D341Med (cell line): ENCODE data around the gene CD2AP.
"Not testable (repeated sequence)": the region's sequence is repeated elsewhere in the genome, so short reads cannot be mapped to it uniquely, and the experiment has no call there.

Source experiments
- DNase-seq: peaks from one replicate; pipeline ENCODE4 v3.0.0; 2012; ENCODE audit warnings: low spot score

CD2AP gene

DNA sequence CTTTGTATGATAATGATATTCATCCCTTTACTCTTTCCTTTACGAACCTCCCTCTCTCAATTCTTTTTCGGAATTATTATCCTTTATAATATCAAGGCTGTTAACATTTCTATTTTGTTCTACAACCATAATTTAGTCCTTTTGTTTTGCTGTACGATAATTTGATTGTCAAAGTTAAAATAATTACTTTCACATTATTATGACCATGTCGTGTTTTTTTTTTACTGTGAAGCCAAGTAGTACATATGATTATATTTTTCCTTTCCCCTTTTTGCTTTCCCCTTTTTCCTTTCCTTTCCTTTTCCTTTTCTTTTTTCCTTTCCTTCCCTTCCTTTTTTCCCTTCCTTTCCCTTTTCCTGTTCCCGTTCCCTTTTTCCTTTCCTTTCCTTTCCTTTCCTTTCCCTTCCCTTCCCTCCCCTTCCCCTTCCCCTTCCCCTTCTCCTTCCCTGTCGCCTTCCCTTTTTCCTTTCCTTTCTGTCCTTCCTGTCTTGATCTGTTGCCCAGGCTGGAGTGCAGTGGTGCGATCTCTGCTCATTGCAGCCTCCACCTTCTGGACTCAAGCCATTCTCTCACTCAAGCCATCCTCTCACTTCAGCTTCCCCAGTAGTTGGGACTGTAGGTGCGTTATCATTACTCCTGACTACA lies 19.5 kb downstream of the CD2AP start:
- DNase-seq, result no peak

DNA sequence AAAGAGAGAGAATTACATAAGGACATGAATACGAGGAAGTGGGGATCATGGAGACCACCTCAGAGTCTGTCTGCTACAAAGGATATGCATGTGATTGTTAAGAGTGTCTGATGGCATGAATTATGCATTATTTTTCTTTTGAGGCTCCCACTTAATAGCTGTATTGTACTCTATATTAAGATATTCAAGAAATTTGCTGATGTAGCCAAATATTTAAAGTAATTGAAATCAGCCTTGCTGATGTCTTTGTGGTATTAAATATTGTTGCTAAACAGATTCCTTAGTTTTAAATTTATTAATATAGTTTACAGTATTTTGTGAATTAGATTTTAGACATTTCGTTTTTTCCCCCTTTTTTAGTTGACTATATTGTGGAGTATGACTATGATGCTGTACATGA lies 25.3 kb downstream of the CD2AP start:
- no peak for DNase-seq

DNA sequence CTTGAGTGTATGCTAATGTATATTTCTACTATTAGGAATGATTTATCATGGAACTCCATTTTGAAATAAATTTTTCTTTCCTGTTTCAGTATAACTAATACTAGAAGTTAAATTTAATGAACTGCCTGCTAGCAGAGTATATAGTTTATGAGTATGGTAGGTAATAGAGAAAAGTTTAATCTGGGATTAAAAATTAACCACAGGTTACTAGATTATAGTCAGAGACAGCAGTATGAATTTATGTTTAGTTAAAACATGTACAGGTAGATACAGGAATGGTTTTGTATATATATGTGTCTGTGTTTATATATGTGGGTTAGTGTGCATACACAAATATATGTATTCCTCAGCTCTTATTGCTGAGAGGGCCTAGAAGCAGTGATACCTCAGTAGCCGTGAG lies 32.3 kb downstream of the CD2AP start:
- DNase-seq, result no peak

DNA sequence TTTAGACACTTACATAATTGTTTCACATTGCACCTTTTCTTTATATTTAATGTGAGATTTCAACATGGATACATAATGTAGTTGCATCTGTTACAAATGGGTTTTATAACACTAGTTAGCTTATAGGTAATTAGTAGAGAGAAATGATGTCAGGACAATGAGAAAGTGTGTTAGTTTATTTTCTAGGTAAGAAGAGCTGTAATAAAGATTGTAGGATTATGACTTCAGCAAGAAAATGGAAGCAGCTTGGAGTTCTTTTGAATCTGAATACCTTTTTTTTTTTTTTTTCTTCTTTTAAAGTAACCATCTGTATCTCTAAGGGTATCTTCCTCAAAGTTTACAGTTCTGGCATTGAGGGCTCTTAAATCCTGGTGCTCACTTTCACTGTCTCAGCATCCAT lies 35.3 kb downstream of the CD2AP start:
- no peak for DNase-seq

DNA sequence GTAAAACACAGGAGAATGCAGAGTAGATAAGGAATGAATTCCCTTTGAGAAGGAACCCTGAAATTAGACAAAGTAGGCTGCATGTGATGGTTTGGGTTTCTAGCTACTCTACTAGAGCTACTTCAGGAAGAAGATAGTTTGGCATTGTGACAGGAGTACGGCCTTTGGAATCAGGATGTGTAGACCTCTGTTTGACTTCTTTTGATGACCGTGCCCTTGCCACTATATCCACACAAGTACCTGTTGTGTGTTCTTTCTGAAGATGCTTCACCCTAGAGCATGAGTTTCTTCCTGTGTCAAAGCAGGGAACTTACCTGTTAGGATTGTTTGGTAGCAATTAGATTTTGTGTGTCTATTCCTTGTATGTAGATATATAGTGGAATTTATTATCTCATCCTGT lies 41.7 kb downstream of the CD2AP start:
- DNase-seq, result no peak

DNA sequence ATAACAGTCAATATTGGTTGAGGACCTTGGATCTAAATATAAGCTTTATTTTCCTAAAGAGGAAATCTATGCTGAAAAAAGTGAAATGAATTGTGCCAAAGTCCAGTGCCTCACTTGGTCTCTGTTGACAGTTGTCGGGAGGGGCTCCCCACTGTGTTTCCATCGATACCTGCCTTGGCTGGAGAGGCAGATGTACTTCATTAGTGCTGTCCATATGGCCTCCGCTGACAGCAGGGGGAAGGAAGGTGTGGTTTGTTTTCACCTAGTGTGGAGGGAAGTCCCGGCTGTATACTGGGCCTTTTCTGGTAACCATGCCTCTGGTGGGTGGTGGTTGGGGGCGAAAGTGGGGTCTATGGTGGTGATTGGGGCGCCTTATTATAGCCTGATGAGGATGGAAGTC lies 42.7 kb downstream of the CD2AP start:
- DNase-seq, result no peak

DNA sequence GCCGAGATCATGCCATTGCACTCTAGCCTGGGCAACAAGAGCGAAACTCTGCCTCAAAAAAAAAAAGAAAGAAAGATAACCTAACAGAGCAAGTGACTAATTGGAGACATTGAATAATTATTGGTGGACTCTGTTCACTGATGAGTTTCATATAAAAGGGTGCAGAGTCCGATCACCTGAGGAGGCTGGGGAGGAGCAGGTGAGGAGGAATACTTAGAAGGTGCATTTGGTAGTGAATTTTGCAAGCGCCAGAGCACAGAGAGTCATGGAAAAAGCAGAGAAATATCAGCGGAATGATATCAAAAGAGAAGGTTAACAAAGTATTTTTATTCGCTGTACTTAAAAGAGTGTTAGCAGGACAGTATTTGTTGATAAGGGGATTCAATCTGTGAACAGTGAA lies 44.4 kb downstream of the CD2AP start:
- no peak for DNase-seq

DNA sequence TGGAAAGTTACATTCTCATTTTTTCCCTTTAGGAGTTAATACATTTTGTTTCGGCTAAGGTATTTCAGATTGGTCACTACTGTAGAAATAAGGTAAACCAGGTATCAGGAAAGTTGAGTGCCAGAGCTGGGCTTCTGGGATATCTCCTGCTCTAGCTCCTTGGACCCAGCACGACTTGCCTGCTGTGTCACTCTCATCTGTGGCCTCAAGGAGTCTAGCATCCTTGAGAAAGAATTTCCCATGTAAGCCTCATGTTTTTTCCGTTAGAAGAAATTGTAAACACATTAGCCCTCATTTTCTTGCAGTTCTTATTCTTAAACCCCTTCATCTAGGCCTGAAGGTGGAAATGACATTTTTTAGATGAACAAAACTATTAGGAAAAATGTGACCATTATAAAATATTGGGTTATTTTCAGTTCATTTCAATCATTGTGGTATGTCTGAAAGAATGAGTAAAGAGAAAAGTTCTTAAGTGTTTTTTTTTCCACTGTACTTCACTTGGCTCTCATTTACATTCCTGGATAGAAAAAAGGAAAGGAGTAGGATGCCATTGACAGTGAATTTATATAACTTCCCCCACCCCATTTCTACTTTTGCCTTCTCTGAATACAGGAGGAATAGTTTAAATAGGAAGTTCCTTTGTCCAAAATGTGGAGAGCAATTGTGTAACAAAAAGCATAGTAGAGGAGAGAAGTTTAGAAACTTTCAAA lies 46.7 kb downstream of the CD2AP start:
- DNase-seq, result no peak

DNA sequence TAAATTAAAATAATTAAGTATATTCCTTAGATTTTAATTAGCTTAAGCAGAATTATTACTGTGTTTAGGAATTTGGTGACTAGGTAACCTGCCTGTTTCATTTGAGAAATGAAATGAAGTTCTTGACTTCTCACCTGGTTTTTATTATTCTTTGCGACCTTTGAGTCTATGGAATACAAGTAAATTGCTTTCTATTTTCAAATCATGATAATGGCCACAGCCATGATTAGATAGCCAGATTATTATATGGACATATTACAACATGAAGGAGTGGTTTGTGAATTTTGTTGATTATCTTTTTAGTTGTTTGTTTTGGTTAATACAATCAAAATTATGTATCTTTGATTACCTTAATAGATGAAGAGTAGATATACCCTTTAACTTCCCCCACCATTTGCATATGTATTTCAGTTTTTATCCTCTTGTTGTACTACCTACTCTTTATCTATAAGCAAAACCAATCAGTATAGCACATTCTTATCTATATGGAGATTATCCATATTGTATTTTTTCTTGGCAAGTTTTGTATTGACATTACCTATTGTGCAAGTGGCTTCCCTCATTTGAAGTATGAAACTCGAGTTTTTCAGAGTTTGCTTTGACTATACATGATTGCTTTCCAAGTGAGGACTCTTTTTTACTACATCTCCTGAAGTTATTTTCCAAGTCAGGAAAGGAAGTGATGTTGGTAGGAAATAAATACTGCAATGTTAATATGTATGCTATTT lies 47.9 kb downstream of the CD2AP start:
- DNase-seq, result no peak

DNA sequence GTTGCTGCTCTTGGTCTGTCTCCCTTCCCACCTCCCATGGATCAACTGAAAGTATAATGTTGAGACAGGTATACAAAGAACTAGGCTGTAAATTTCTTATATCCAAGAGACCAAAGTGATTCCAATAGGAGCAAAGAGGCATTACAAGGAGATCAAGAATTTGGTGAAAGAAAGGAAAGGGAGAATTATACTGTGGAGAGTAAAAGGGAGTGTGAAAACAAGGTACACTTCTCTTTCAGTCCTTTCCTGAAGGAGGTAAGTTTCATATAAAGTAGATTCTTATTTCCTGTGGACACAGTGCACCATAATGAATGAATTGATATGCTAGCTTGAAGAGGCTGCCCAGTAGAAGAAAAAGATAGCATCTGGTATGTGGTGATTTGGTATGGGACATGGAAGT lies 49.7 kb downstream of the CD2AP start:
- no peak for DNase-seq

DNA sequence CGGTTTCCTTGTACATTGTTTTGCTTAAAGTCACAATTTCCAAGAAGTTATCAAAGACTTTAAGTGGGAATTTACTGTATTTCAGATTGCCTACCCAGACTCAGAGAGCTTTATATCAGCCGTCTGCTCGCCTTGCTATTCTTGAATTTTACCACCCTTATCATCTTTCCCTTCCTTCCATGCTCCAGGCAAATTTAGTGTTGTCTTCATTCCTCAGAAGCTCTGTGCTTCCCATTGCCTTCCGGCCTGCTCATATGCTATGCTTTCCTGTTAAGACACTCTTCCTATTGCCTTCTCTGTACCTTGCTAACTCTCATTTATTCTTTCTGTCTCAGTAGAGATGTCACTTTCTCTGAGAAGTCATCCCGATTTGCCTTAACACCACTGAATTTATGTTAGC lies 52.1 kb downstream of the CD2AP start:
- no peak for DNase-seq

DNA sequence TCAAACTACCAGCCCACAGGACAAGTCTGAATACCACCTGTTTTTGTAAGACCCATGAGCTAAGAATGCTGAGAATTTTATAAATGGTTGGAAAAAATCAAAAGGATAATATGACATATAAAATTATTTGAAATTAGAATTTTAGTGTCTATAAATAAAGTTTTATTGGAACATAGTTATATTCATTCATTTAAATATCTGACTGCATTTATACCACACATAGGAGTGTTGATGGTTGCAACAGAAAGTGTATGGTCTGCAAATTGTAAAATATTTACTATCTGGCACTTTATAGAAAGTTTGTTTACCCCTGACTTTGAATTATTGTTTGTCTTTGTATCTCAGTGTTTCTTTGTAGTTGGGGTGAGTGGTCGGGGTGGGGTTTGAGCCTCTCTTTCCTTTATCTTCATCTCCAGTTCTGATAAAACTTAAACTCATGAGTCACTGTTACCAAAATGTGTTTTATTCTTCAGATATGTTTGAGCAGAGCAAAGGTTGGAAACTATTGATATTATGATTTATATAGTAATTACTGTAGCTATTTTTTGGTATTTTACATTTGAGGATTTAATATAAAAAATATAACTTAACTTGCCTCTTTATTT lies 55.5 kb downstream of the CD2AP start:
- DNase-seq, result no peak

DNA sequence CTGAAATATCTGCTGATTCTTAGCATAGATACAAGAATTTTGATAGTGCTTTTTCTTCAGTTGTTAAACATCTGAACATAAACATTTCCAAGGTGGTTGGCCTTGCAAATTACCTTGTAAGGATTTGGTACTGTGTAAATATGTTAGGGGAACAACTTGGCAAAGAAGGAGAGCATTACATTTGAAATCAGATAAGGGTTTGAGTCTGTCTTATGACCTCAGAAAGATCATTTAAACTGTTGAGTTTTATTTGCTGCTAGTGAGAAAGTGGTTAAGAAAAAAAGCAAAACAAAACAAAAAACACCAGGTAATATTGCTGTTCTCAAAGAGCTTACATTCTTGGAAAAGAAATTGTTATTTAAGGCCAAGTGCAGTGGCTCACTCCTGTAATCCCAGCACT lies 56.5 kb downstream of the CD2AP start:
- no peak for DNase-seq

DNA sequence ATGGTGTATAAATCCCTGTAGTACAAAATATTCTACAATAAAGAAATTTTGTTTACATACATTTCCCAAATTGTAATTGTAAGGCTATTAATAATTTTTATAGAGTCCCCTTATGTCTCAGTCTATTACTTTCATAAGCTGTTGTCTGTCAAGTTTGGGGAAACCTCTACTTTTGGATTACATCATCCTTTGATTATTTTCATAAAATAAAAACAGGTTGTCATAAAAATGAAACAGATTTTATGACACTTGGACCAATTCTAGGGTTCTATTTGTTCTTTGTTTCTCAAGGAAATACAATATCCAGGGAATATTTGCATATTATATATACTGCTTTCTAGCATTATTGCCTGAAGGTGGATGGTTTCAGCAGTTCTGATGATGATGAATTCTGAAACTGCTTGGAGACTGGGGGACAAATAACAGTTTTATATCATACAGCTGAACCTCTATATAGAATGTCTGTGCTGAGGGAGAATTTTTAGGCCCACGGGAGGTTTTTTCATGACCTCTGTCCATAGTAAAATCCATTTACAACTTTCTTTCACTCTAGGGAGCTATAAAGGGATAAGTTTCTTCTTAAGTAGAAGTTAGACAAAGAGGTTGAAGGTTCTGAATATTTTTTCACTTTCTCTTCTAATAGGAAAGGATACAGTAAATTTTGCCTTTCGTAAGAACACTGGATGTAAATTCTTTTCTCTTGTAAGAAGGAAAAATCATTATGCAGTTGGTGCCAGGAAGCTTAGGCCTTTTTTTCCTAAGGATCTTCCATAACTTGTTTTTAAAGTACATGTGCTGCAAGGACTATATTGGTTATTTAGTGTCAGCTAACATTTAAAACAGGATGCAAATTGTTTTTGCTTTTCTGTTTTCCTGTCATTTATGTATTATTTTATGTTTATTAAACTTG lies 58.0 kb downstream of the CD2AP start:
- no peak for DNase-seq

DNA sequence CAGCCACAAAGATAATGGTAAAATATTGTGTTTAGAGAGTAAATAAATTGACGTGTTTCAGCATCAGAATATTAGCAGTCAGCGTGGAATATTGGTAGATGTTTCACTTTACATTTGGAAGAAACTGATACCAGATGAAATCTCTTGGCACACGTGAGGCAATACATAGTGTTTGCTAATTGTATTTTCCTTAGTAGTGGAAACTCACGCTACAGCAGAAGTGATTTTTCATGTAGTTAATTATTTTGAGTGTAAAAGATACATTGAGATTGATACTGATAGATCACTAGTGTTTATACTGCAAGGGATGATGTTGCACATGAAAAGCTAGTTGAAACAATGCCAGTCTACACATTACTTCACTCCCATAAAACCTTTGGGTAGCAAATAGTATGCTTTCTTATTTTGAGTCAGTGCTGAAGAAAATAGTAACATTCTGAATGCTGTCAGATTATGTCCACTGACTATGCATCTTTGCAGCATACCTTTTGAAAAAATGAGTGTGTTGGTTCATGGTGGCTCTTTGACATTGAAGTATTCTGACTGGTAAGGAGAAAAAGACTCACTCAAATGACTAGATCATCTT lies 59.3 kb downstream of the CD2AP start:
- no peak for DNase-seq

DNA sequence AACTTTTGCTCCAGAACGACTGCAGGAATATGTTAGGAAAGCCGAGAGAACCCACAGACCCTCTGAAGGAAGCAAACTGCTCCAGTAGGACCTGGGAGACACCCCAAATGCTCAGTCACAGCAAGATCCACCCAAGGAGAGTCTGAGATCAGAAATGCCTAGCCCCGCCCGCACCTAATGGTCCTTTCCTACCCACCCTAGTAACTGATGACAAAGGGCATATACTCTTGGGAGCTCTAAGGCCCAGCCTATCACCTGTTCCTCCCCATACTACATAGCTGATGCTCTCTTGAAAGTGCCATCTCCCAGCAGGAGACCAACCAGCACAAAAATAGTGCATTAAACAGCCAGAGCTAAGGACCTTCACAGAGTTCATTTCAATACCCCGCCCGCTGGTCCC lies 67.6 kb downstream of the CD2AP start:
- no peak for DNase-seq

DNA sequence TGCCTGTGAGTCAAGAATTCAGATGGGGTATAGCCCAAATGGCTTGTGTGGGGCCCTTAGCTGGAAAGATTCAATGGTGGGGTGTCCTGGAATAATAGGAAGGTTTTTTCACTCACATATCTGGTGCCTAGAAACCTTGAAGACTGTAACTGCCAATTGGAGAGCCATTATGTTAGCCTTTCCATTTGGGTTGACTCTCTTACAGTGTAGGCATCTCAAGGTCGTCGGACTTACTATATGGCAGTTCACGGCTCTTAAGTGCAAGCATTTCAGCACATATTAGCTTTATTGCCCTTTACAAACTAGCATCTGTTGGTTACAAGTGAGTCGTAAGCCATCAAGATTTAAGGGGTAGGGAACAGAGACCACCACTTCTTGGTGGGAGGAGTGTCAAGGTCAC lies 74.1 kb downstream of the CD2AP start:
- no peak for DNase-seq

DNA sequence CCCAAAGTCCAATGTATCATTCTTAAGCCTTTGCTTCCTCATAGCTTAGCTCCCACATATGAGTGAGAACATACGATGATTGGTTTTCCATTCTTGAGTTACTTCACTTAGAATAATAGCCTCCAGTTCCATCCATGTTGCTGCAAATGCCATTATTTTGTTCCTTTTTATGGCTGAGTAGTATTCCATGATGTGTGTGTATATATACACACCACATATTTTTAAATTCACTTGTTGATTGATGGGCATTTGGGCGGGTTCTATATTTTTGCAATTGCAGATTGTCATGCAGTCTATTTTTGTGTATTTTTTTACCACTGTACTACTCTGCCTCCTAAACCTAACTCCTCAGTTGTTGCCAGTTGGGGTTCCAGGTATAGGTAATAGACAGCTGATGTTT lies 74.7 kb downstream of the CD2AP start:
- no peak for DNase-seq

DNA sequence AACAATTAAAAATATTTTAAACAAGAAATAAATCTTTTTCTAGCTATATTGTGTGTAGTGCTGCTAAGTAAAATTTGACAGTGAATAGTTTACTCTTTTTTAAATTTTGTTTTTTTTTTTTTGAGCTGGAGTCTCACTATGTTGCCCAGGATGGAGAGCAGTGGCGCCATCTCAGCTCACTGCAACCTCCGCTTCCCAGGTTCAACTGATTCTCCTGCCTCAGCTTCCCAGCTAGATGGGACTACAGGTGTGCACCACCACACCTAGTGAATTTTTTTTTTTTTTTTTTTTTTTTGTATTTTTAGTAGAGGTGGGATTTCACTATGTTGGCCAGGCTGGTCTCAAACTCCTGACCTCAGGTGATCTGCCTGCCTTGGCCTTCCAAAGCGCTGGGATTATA lies 75.7 kb downstream of the CD2AP start:
- DNase-seq, result not testable (repeated sequence)

DNA sequence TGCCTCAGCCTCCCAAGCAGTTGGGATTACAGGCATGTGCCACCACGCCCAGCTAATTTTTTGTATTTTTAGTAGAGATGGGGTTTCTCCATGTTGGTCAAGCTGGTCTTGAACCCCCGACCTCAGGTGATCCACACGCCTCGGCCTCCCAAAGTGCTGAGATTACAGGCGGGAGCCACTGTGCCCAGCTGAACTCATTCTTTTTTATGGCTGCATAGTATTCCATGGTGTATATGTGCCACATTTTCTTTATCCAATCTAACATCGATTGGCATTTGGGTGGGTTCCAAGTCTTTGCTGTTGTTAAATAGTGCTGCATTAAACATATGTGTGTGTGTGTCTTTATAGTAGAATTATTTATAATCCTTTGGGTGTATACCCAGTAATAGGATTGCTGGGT lies 78.9 kb downstream of the CD2AP start:
- not testable (repeated sequence) for DNase-seq

DNA sequence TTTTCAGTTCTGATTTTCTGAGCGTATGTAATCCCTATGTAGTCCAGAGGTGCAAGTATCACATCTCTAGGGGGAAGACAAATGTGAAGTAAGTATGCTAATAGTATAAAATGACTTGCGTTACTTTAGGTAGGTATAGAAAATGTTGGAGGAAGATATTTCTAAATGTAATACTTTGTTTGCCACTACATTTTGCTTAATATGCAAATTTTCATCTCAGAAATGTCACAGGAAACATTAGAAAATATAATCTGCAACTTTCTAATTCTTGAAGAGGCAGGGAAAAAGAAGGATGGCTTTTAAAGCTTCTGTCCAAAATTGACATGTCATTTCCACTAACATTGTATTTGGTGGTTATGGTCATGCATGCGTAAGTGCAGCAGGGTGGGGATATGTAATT lies 85.6 kb downstream of the CD2AP start:
- no peak for DNase-seq

DNA sequence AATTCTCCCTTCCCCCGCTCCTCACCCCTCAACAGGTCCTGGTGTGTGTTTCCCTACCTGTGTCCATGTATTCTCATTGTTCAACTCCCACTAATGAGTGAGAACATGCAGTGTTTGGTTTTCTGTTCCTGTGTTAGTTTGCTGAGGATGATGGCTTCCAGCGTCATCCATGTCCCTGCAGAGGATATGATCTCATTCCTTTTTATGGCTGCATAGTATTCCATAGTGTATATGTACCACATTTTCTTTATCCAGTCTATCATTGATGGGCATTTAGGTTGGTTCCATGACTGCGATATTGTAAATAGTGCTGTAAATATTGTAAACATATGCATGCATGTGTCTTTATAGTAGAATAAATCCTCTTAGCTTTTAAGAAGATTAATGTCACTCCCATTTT lies 89.0 kb downstream of the CD2AP start:
- not testable (repeated sequence) for DNase-seq
